ENCODE measurements around the gene SCRN1. TPM values are rescaled to one million over a fixed set of nuclear protein-coding genes. Genes with fewer than 3 reads are reported as not detected.

The SCRN1 gene
- 44.0 and 47.0 TPM in 2 replicates for polyA plus RNA-seq (2013)

- H3K36me3 ChIP-seq (ENCODE audit: control insufficient read depth in 1 of 2, insufficient read depth in 2 of 2, low read length in 2 of 2): no peaks in the 10 kb centered on the region
- peak within 1 kb of the TSS; percentile 98 for H4K8ac ChIP-seq (ENCODE audit: low read depth, low read length)
- H3K18ac ChIP-seq (ENCODE audit: low read length): peak within 1 kb of the TSS; percentile 94
- DNase-seq: peak in 1 of 2 donors; percentile 43
- H2AK5ac ChIP-seq (ENCODE audit: low read length): peak within 1 kb of the TSS; percentile 84
- peak within 1 kb of the TSS; percentile 82 for H2AFZ ChIP-seq (ENCODE audit: insufficient read depth, low read length, poor library complexity)
- H3K23ac ChIP-seq (ENCODE audit: low read length): no peak within 1 kb of the TSS
- peak within 1 kb of the TSS; percentile 78 for H3K27ac ChIP-seq (ENCODE audit: low read depth, low read length)
- peaks cover 20% of the 10 kb centered on the region for H3K79me1 ChIP-seq (ENCODE audit: low read length)
- H2BK120ac ChIP-seq (ENCODE audit: insufficient read depth, low read length, poor library complexity): peak within 1 kb of the TSS; percentile 89
- peaks cover 13% of the 10 kb centered on the region for H3K79me2 ChIP-seq (ENCODE audit: control insufficient read depth, insufficient read depth, low read length, poor library complexity)
- peak within 1 kb of the TSS; percentile 97 for H3K4ac ChIP-seq (ENCODE audit: low read depth, low read length)
- peak within 1 kb of the TSS; percentile 93 for H3K9ac ChIP-seq (ENCODE audit: low read length)
- H3K27me3 ChIP-seq (ENCODE audit: insufficient read depth, low read length): peaks cover 3% of the 10 kb centered on the region
- peaks cover 3 to 11% of the 10 kb centered on the region in 2 experiments for H3K4me1 ChIP-seq (ENCODE audit: control insufficient read depth in 1 of 2, insufficient read depth in 2 of 2, low read length in 2 of 2)
- H2BK5ac ChIP-seq (ENCODE audit: low read depth, low read length, poor library complexity): peak within 1 kb of the TSS; percentile 70
- H3K4me3 ChIP-seq (ENCODE audit: low read depth, low read length): peak within 1 kb of the TSS; percentile 96
- H3K4me2 ChIP-seq (ENCODE audit: low read length): peak within 1 kb of the TSS; percentile 79
- peak within 1 kb of the TSS; percentile 91 for H4K91ac ChIP-seq (ENCODE audit: low read depth, low read length)
- peak within 1 kb of the TSS; percentile 99 for H3K14ac ChIP-seq (ENCODE audit: low read length)
- WGBS (ENCODE audit: extremely low coverage, insufficient coverage, insufficient read length): no CpG with 5 or more reads among the region's 79 CpGs
- H2BK12ac ChIP-seq (ENCODE audit: low read length): peak within 1 kb of the TSS; percentile 50
- peak within 1 kb of the TSS; percentile 89 for H4K12ac ChIP-seq (ENCODE audit: low read depth, low read length)
- no peaks in the 10 kb centered on the region for H3K9me3 ChIP-seq (ENCODE audit: insufficient read depth, low read depth, low read length)
Measured at GRCh38 chr7:29989257-29989995, at the start of gene SCRN1. SCRN1 (minus strand) TSS chr7:29989801; CDS start chr7:29969067, 20,734 bp downstream.

GRCh38 chr7:30038196-30038980 lies 48.8 kb upstream of the SCRN1 start:
- H3K4ac ChIP-seq (ENCODE audit: low read depth, low read length): no peak overlapping the region
- H3K14ac ChIP-seq (ENCODE audit: low read length): no peak overlapping the region
- no peaks in the 10 kb centered on the region for H3K27me3 ChIP-seq (ENCODE audit: insufficient read depth, low read length)
- no peak overlapping the region for H3K23ac ChIP-seq (ENCODE audit: low read length)
- H3K27ac ChIP-seq (ENCODE audit: low read depth, low read length): no peak overlapping the region
- no peak overlapping the region for H2AK5ac ChIP-seq (ENCODE audit: low read length)
- no peak overlapping the region for H3K4me3 ChIP-seq (ENCODE audit: low read depth, low read length)
- peaks cover 0 to 2% of the 10 kb centered on the region in 2 experiments for H3K36me3 ChIP-seq (ENCODE audit: control insufficient read depth in 1 of 2, insufficient read depth in 2 of 2, low read length in 2 of 2)
- H4K12ac ChIP-seq (ENCODE audit: low read depth, low read length): no peak overlapping the region
- no peaks in the 10 kb centered on the region for H3K79me2 ChIP-seq (ENCODE audit: control insufficient read depth, insufficient read depth, low read length, poor library complexity)
- H3K79me1 ChIP-seq (ENCODE audit: low read length): no peaks in the 10 kb centered on the region
- H3K9ac ChIP-seq (ENCODE audit: low read length): no peak overlapping the region
- H2BK12ac ChIP-seq (ENCODE audit: low read length): no peak overlapping the region
- H4K91ac ChIP-seq (ENCODE audit: low read depth, low read length): no peak overlapping the region
- WGBS (ENCODE audit: extremely low coverage, insufficient coverage, insufficient read length): no CpG with 5 or more reads among the region's 3 CpGs
- H3K4me2 ChIP-seq (ENCODE audit: low read length): no peak overlapping the region
- H3K4me1 ChIP-seq (ENCODE audit: control insufficient read depth in 1 of 2, insufficient read depth in 2 of 2, low read length in 2 of 2): peaks cover 3 to 5% of the 10 kb centered on the region in 2 experiments
- H2BK120ac ChIP-seq (ENCODE audit: insufficient read depth, low read length, poor library complexity): no peak overlapping the region
- H3K9me3 ChIP-seq (ENCODE audit: insufficient read depth, low read depth, low read length): no peaks in the 10 kb centered on the region
- no peak overlapping the region for H2AFZ ChIP-seq (ENCODE audit: insufficient read depth, low read length, poor library complexity)
- no peak overlapping the region for H4K8ac ChIP-seq (ENCODE audit: low read depth, low read length)
- no peak overlapping the region for H3K18ac ChIP-seq (ENCODE audit: low read length)
- no peak for DNase-seq
- H2BK5ac ChIP-seq (ENCODE audit: low read depth, low read length, poor library complexity): no peak overlapping the region

GRCh38 chr7:30036220-30036619 lies 46.6 kb upstream of the SCRN1 start:
- no peak overlapping the region for H3K27ac ChIP-seq (ENCODE audit: low read depth, low read length)
- no peaks in the 10 kb centered on the region for H3K27me3 ChIP-seq (ENCODE audit: insufficient read depth, low read length)
- H3K4me3 ChIP-seq (ENCODE audit: low read depth, low read length): no peak overlapping the region
- peaks cover under 1 to 4% of the 10 kb centered on the region in 2 experiments for H3K4me1 ChIP-seq (ENCODE audit: control insufficient read depth in 1 of 2, insufficient read depth in 2 of 2, low read length in 2 of 2)
- no peak overlapping the region for H2BK5ac ChIP-seq (ENCODE audit: low read depth, low read length, poor library complexity)
- WGBS (ENCODE audit: extremely low coverage, insufficient coverage, insufficient read length): no CpG with 5 or more reads among the region's 2 CpGs
- H3K79me1 ChIP-seq (ENCODE audit: low read length): no peaks in the 10 kb centered on the region
- no peak overlapping the region for H3K4me2 ChIP-seq (ENCODE audit: low read length)
- DNase-seq: peak in 1 of 2 donors; percentile 75
- H2BK120ac ChIP-seq (ENCODE audit: insufficient read depth, low read length, poor library complexity): no peak overlapping the region
- no peak overlapping the region for H3K23ac ChIP-seq (ENCODE audit: low read length)
- no peak overlapping the region for H3K4ac ChIP-seq (ENCODE audit: low read depth, low read length)
- H2BK12ac ChIP-seq (ENCODE audit: low read length): no peak overlapping the region
- peaks cover 2% of the 10 kb centered on the region for H3K79me2 ChIP-seq (ENCODE audit: control insufficient read depth, insufficient read depth, low read length, poor library complexity)
- H3K9me3 ChIP-seq (ENCODE audit: insufficient read depth, low read depth, low read length): no peaks in the 10 kb centered on the region
- no peak overlapping the region for H3K9ac ChIP-seq (ENCODE audit: low read length)
- H2AK5ac ChIP-seq (ENCODE audit: low read length): no peak overlapping the region
- H3K36me3 ChIP-seq (ENCODE audit: control insufficient read depth in 1 of 2, insufficient read depth in 2 of 2, low read length in 2 of 2): peaks cover 0 to 2% of the 10 kb centered on the region in 2 experiments
- H4K91ac ChIP-seq (ENCODE audit: low read depth, low read length): no peak overlapping the region
- no peak overlapping the region for H2AFZ ChIP-seq (ENCODE audit: insufficient read depth, low read length, poor library complexity)
- H4K8ac ChIP-seq (ENCODE audit: low read depth, low read length): no peak overlapping the region
- H3K14ac ChIP-seq (ENCODE audit: low read length): no peak overlapping the region
- H3K18ac ChIP-seq (ENCODE audit: low read length): no peak overlapping the region
- H4K12ac ChIP-seq (ENCODE audit: low read depth, low read length): no peak overlapping the region

- Histone ChIP-seq H2AK5ac (ENCODE audit: low read length) (no peak overlapping the region), H2AFZ (ENCODE audit: insufficient read depth, low read length, poor library complexity) (no peak overlapping the region), H3K4me3 (ENCODE audit: low read depth, low read length) (no peak overlapping the region), H4K91ac (ENCODE audit: low read depth, low read length) (no peak overlapping the region), H2BK12ac (ENCODE audit: low read length) (no peak overlapping the region), H3K4ac (ENCODE audit: low read depth, low read length) (no peak overlapping the region), H3K9ac (ENCODE audit: low read length) (no peak overlapping the region), H2BK120ac (ENCODE audit: insufficient read depth, low read length, poor library complexity) (no peak overlapping the region), H2BK5ac (ENCODE audit: low read depth, low read length, poor library complexity) (no peak overlapping the region), H3K79me1 (ENCODE audit: low read length) (no peaks in the 10 kb centered on the region), H3K79me2 (ENCODE audit: control insufficient read depth, insufficient read depth, low read length, poor library complexity) (peaks cover 4% of the 10 kb centered on the region), H3K27ac (ENCODE audit: low read depth, low read length) (no peak overlapping the region), H3K9me3 (ENCODE audit: insufficient read depth, low read depth, low read length) (no peaks in the 10 kb centered on the region), H3K27me3 (ENCODE audit: insufficient read depth, low read length) (no peaks in the 10 kb centered on the region), H3K23ac (ENCODE audit: low read length) (no peak overlapping the region), H3K4me2 (ENCODE audit: low read length) (no peak overlapping the region), H3K14ac (ENCODE audit: low read length) (no peak overlapping the region), H3K4me1 (ENCODE audit: control insufficient read depth in 1 of 2, insufficient read depth in 2 of 2, low read length in 2 of 2) (peaks cover 2 to 4% of the 10 kb centered on the region in 2 experiments), H4K8ac (ENCODE audit: low read depth, low read length) (no peak overlapping the region), H3K36me3 (ENCODE audit: control insufficient read depth in 1 of 2, insufficient read depth in 2 of 2, low read length in 2 of 2) (peaks cover 0 to 2% of the 10 kb centered on the region in 2 experiments), H4K12ac (ENCODE audit: low read depth, low read length) (no peak overlapping the region), H3K18ac (ENCODE audit: low read length) (no peak overlapping the region)
- no CpG with 5 or more reads among the region's 3 CpGs for WGBS (ENCODE audit: extremely low coverage, insufficient coverage, insufficient read length)
- no peak for DNase-seq
Measured at GRCh38 chr7:30034501-30034900, 44.9 kb upstream of the SCRN1 start.

Data from trophoblast cell (in vitro differentiated cells and primary cell).